ENCODE results near the gene DPCD.

The DPCD gene

DNA sequence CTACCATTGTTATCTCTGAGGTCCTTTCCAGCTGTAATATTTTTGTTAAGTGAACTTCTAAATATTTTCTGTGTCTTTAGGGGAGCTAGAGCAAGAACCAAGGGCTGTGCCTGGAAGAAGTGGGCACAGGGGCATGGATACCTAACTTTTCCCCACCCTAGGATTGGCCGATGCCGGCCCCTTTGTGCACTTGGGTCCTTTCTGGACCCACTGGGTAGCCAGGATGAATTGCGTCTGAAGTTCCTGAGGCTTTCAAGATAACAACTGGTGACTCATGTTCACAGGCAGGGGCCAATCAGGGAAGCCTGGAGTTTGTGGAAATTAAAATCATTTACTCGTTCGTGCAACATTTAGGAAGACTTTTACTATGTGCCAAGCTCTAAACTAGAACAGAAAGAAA lies 758 bp downstream of the DPCD start:
- DNase-seq, result no peak

DNA sequence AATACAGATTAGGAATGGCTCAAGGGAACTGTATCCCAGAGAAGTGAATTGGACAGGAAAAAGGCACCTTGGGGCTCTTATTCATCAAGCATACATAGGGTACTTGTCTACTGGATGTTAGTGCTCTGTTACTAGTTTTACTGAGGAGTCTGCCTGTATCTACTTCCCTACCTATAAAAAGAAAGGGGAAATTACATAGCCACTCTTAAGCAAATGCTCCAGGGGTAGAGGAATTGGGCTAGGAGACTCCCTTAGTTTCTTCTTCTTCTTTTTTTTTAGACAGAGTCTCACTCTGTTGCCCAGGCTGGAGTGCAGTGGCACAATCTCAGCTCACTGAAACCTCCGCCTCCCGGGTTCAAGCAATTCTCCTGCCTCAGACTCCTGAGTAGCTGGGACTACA lies 5.2 kb downstream of the DPCD start:
- peak; percentile 83 for DNase-seq

DNA sequence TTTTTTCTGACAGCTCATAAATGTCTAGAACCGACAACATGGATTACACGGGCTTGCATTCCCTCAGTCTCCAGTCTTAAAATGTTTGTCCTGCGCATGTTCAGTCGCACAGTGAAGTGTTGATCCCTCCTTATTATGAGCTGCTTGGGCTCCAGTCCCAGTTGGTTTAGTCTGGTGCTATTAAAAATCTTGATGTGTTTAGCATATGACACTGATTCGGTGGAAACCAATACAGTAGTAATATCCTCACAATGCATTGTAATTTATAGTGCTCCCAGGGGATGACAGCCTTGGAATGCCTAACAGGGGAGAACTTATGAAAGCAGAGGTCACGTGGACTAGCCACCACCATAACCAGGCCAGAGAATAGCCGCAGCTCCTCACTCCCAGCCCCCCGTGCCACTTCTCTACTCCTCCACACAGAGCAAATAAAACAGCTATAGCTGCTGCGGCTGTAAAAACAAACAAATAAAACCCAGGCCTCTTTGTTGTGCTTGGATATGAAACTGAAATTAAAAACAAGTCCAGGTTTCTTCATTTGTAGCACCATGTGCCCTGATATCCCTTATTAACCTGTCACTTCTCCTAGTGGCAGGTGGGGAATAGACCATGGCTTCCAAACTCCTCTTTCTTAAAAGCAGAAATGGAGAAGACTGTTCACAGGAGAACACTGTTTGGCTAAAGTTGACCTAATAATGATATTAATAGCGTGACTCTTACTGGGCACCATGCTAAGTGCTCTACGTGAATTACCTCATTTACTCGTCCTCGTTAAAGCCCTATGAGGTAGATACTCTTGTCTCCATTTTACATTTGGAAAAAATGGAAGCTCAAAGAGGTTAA lies 7.7 kb downstream of the DPCD start:
- no peak for DNase-seq

DNA sequence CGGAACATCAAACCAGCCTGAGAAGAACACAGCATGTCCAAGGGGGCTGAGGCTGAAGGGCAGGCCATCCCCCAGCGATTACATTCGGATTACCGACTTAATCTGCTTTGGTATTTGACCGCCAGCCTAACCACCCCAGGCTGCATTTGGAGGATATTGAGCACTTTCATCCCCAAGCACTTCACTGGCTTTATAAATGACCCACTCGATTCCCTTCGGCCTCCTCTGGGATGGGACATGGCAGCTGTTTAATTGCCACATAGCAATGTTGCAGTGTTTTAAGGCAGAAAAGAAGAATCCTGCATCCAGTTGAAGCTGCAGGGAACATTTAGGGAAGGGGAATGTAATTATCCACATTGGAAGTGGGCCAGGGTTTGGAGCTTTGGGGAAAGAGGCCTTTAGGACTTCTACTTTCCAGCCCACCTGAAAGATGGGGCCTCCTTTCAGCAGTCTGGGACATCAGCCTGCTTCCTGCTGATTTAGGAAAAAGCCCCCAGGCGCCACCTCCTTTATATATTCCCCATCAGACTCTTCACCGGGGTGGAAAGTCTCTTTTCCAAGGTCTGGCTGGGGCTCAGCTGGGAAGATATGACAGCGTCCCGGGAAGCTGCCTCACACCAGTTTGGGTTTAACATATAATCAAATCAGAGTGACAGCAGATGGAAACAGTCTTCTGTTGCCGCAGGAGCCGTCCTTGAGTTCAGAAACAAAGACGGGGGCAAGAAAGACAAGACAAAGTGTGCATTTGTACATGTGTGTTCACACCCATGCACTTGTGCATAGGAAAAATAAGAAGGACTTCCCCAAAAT lies 9.2 kb downstream of the DPCD start:
- no peak for DNase-seq

GRCh38 chr10:101601541-101601940 lies 13.4 kb downstream of the DPCD start:
- peak; percentile 33 for DNase-seq

DNA sequence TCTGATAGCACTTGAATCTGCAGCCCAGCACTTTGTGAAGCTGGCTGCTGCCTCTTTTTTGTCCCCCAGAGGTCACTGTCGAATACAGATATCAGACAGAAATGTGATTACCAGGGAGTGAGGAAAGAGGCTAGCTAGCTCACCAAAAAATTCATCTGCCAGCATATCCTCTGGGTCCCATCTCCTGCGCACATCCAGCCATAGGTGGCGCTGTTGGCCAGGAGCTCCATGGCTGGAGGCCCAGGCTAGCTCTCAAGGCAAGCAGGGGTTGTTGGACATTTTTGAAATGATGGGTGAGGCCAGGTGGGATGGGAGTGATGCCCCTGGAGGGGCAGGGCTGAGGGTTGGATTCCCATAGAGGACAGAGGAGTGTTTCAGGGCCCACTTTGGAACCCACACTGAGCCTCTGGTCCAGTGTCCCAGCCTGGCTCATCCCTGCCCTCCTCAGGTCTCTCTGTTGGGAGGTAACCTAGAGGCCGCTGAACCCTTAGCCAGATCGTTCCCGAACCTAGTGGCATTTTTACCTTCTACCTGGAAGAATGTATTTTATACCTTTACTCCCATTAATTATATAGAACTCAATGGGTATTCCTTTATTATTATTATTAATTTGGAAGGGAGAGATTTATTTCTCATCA lies 14.8 kb downstream of the DPCD start:
- peak; percentile 86 for DNase-seq

GRCh38 chr10:101607124-101607523 lies 19.0 kb downstream of the DPCD start:
- DNase-seq, result no peak

GRCh38 chr10:101609481-101609880 lies 21.4 kb downstream of the DPCD start:
- DNase-seq, result no peak

DNA sequence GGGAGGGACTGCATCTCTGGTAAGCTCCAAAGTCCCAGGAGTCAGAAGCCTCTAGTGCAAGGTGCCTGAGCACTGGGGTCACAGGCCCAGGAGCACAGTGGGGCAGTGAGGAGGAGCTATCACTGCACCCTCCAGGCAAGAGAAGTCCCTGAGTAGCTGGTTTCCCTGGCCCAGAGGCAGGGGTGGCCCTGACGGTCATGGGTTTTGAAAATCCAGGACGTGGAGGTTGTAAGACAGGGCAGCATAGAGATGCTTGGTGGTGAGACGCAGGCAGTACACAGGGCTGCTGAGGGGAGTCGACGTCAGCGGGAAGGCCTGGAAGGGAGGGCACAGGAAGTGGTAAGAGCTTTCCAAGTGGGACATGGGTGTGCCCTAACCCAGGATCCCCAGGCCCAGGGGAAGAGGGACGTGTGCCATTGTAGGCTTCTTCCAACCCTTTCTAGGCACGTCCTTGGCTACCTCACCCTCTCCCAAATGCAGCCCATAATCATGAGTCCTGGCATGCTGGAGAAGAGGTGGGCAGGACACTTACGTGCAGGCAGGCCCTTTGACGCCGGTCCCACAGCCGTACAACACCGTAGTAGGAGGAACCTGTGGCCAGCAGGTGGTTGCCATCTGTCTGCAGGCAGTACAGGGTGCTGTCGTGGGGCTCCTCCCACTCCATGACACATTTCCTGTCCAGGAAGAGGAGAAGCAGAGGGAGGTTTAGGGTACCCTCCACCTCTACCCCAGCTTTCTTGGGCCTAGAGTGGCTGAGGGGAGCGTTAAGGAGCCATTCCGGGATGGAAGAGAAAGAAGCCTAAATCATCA lies 23.2 kb downstream of the DPCD start:
- peak; percentile 7 for DNase-seq

GRCh38 chr10:101612086-101612485 lies 24.0 kb downstream of the DPCD start:
- DNase-seq, result no peak

DNA sequence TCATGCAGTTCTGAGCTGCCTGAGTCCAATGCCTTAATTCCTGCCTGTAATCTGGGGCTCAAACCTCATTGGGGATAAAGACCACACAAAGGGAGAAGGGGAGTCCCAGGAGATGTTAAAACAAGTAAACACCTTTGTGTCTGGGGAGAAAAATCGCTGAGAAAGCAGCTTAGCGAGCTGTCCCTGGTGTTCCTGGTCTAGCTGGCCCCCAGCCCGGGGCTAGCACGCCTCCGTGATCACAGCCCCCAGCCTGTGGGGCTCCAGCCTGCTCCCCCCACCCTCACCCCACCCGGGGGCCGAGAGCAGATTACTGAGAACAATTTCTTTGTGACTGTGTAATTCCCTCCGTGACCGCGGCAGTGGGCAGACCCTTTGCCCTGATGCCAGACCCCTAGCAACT lies 24.8 kb downstream of the DPCD start:
- no peak for DNase-seq

DNA sequence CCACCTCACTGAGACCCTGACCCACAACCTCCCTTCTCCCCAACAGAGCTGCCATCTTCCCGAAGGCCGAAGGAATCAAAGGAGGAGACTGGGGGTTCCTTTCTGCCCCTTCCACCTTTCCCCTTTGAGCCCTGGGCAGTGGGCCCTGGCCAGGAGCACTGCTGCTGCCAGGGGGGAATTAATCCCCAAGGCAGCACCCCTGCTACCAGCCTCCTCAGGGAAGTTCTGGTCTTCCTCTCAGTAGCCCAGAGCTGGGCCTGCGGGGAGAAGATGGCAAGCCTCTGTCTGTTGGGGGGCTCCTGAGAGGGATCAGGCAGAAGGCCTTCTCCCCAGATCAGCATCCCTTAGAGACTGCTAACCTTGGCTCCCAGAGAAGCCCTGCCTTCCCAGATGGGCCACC lies 25.5 kb downstream of the DPCD start:
- DNase-seq, result no peak

GRCh38 chr10:101614663-101615524 lies 26.8 kb downstream of the DPCD start:
- no peak for DNase-seq

DNA sequence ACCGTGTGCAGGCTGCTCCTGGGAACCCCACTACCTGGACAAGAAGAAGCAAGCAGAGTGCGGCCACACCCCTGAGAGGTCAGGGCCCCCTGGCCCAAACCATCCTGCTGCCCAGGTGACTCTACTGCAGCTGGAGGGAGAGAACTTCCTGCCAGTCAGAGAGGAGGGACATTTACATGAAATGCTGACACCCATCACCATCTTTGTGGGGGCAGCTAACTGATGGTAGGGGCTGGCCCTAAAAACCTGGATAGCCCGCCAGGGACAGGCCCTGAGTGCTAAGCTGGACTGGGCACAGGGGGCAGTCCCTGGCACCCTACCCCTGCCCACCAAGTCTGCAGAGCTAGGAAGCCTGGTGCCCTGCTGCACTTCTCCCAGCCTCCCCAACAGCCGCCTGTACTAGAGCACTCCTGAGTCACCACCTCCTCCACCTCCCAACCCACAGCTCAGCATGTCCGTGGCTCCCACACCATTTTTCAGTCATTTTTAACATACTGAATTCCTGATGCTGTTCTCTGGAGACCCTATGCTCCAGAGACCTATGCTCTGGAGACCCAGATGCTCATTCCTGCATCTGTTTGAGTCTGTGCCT lies 27.5 kb downstream of the DPCD start:
- no peak for DNase-seq

- DNase-seq, result no peak
Measured at GRCh38 chr10:101616415-101617101, 28.4 kb downstream of the DPCD start.

- DNase-seq, result peak; percentile 89
Measured at GRCh38 chr10:101617102-101617823, 29.1 kb downstream of the DPCD start.

DNA sequence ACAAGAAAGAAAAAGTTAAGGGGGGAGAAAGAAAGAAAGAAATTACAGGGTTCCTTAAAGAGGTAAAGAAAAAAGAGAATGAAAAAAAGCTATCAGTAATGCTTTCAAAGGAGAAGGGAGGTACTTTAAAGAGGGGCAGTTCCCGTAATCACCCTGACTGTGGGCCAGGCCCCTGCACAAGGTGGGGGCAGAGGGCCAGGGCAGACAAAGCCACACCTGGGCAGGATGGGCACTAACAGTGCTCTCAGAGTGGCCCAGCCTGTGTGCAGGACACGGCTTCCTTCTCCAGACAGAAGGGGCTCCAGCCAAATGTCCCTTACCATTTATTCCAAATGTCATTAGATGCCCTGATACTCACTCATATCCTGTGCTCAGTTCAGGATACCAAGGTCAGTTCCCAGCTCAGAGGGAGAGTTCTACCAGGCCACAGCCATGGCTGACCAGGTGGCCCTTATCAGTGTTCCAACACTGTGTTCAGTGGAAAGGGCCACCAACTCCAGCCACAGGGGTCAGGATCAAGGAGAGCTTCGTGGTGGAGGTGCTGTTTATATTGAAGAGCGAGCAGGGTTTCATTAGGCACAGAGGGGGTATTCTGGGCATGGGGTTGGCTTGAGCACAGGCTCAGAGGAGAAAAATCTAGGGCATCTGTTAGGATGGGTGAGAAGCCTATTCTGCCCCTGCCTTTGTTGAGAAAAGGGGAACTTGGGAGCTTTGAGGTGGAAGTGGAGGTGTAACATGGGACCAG lies 29.9 kb downstream of the DPCD start:
- peak; percentile 40 for DNase-seq

- DNase-seq, result no peak
Measured at GRCh38 chr10:101618871-101619270, 30.8 kb downstream of the DPCD start.

DNA sequence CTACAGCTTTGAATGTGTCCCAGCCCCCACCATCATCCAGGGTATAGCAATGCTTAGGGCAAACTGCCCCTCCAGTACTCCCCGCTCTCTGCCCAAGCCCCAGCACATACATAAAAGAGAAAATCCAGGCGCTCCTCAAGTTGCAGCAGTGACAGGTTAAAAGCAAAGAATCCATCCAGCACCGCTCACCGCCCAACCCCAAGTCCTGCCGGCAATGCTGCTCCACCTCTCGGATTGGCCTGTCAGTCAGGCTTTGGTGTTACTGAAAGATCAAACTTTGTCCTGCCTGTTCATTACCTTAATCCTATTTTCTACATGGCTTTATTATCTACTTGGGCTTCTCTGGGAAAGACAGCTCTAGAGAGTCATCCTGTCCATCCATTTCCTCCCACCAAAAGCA lies 31.9 kb downstream of the DPCD start:
- DNase-seq, result no peak
